ACHN (cell line): ENCODE measurements around the gene COL4A1.
A peak's percentile ranks its signal among the peaks of the same experiment; 100 is the strongest.

ENCODE experiments used
- DNase-seq: peaks from one replicate; pipeline ENCODE4 v3.0.0-alpha.2; 2015
- in situ Hi-C: cut with HindIII; loops from 2 replicates; pipeline ENCODE4 v1.10.0; 2017; ENCODE audit warnings: low sequenced_read_pairs, low pct_ligation_motif_present, low pct_unique_long_range_greater_than_20kb

Gene COL4A1

GRCh38 chr13:110269509-110270185 lies 37.3 kb downstream of the COL4A1 start:
- no peak for DNase-seq
- in situ Hi-C loops, result no loop called here

- DNase-seq, result no peak
- in situ Hi-C loops, result no loop called here
Observed at GRCh38 chr13:110268576-110269185, 38.3 kb downstream of the COL4A1 start.

GRCh38 chr13:110268061-110268460 lies 38.9 kb downstream of the COL4A1 start:
- in situ Hi-C loops, result no loop called here

GRCh38 chr13:110266983-110267382 lies 40.0 kb downstream of the COL4A1 start:
- in situ Hi-C loops, result no loop called here

More at GRCh38 chr13:110268061-110268460, 38.9 kb downstream of the COL4A1 start:
- no peak for DNase-seq

GRCh38 chr13:110266431-110266809 lies 40.5 kb downstream of the COL4A1 start:
- in situ Hi-C loops, result no loop called here

More at GRCh38 chr13:110266983-110267382, 40.0 kb downstream of the COL4A1 start:
- no peak for DNase-seq

GRCh38 chr13:110265682-110266430 lies 41.1 kb downstream of the COL4A1 start:
- no peak for DNase-seq
- in situ Hi-C loops, result no loop called here

More at GRCh38 chr13:110266431-110266809, 40.5 kb downstream of the COL4A1 start:
- no peak for DNase-seq

- no peak for DNase-seq
- in situ Hi-C loops, result no loop called here
Observed at GRCh38 chr13:110265341-110265681, 41.6 kb downstream of the COL4A1 start.

GRCh38 chr13:110264685-110265275 lies 42.2 kb downstream of the COL4A1 start:
- in situ Hi-C loops, result no loop called here
- DNase-seq, result no peak

GRCh38 chr13:110263888-110264287 lies 43.1 kb downstream of the COL4A1 start:
- in situ Hi-C loops, result no loop called here
- no peak for DNase-seq

- no peak for DNase-seq
- in situ Hi-C loops, result no loop called here
Observed at GRCh38 chr13:110263404-110263803, 43.6 kb downstream of the COL4A1 start.

- DNase-seq, result no peak
- in situ Hi-C loops, result no loop called here
Observed at GRCh38 chr13:110262508-110263291, 44.3 kb downstream of the COL4A1 start.

GRCh38 chr13:110262082-110262436 lies 44.9 kb downstream of the COL4A1 start:
- DNase-seq, result no peak
- in situ Hi-C loops, result no loop called here

- in situ Hi-C loops, result no loop called here
- peak; percentile 32 for DNase-seq
Observed at GRCh38 chr13:110261166-110262081, 45.5 kb downstream of the COL4A1 start.

- in situ Hi-C loops, result no loop called here
- DNase-seq, result no peak
Observed at GRCh38 chr13:110259651-110260050, 47.3 kb downstream of the COL4A1 start.

GRCh38 chr13:110258876-110259631 lies 47.9 kb downstream of the COL4A1 start:
- DNase-seq, result no peak
- in situ Hi-C loops, result no loop called here

- no peak for DNase-seq
- in situ Hi-C loops, result no loop called here
Observed at GRCh38 chr13:110257408-110257807, 49.5 kb downstream of the COL4A1 start.
